ENCODE measurements around the gene PRRT4. TPM values are rescaled to one million over a fixed set of nuclear protein-coding genes. Genes with fewer than 3 reads are reported as not detected.

PRRT4 gene
- total and polyA plus RNA-seq, 4 donors: 0.13 to 0.14 TPM; not detected in 2

DNA sequence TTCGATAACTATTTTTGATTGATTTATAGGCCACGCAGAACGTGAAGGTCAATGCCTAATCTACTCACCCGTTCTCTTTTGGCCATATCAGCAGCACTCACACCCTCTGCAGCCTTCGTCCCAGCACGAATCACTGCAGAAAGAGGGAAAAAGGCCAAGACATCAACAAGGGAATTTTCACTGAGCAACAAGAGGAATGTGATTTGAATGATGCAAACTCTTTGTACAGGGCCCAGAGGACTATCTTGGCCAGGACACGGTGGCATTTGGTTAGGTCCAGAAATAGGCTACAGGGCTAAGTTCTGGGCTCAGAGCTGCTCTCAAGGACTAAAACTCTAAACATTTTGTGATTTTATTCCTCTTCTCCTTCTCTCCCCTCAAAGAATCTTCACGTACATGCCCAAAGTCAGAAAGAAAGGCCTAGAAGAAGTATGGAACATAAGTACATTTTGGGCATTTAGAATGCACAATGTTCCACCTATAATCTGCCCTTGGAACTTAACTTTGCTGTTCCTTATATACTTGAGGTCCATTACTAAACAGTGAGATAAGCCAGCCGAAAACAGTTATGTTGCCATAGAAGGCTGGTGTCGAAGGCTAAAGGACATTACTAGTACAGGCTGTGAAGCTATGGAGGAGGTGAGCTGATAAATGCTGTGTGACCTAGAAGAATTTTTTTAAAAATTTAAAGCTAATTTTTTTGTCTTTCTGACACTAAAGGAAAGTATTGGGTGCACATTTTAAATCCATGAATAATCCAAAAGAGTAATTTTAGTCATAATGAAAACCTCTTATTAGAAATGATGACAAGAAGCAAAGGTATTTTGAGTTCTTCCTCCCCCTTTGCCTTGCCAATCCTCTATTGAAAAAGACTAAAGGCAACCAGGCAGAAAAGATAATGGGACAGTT, 37.8 kb downstream of the PRRT4 start:
- Histone ChIP-seq H3K36me3 (ENCODE audit: control insufficient read depth in 4 of 4, insufficient read depth in 3 of 4, low read depth in 1 of 4, low read length in 3 of 4) (peaks cover 1 to 72% (median 44%) of the 10 kb centered on the region in 4 donors), H3K9me3 (ENCODE audit: control insufficient read depth in 4 of 4, low read length in 3 of 4) (no peaks in the 10 kb centered on the region), H3K27ac (ENCODE audit: low read depth in 1 of 2, low read length in 2 of 2) (no peak overlapping the region), H3K4me3 (ENCODE audit: low read depth in 1 of 3, low read length in 3 of 3) (no peak overlapping the region), H3K27me3 (ENCODE audit: control insufficient read depth in 4 of 4, insufficient read depth in 4 of 4, low read length in 3 of 4) (no peaks in the 10 kb centered on the region), H3K9ac (ENCODE audit: low read depth in 1 of 2, low read length in 2 of 2) (no peak overlapping the region), H3K4me1 (ENCODE audit: control insufficient read depth in 4 of 4, insufficient read depth in 4 of 4, low read length in 3 of 4) (no peaks in the 10 kb centered on the region)
- WGBS: 94% methylated on average over 10 of the region's 10 CpGs
- TF ChIP-seq, protein P1, sequence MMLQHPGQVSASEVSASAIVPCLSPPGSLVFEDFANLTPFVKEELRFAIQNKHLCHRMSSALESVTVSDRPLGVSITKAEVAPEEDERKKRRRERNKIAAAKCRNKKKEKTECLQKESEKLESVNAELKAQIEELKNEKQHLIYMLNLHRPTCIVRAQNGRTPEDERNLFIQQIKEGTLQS (IDR thresholded peaks at IDR 0.05): no peak
- TF ChIP-seq YY1 (IDR thresholded peaks at IDR 0.05) (no peak), SP1 (IDR thresholded peaks at IDR 0.05) (no peak), HNF4G (IDR thresholded peaks at IDR 0.05) (no peak), FOXA1 (IDR thresholded peaks at IDR 0.05) (no peak), RAD21 (IDR thresholded peaks at IDR 0.05) (no peak), JUND (IDR thresholded peaks at IDR 0.05) (no peak), FOXA2 (IDR thresholded peaks at IDR 0.05) (no peak), TAF1 (conservative IDR thresholded peaks at IDR 0.05) (no peak), RXRA (IDR thresholded peaks at IDR 0.05) (no peak), EGR1 (IDR thresholded peaks at IDR 0.05; ENCODE audit: low read depth in 2 of 2) (no peak), HNF4A (conservative IDR thresholded peaks at IDR 0.05) (no peak), NR2F2 (IDR thresholded peaks at IDR 0.05) (no peak)
- TF ChIP-seq, protein P2, sequence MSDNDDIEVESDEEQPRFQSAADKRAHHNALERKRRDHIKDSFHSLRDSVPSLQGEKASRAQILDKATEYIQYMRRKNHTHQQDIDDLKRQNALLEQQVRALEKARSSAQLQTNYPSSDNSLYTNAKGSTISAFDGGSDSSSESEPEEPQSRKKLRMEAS (IDR thresholded peaks at IDR 0.05): no peak
- TF ChIP-seq, protein P3, sequence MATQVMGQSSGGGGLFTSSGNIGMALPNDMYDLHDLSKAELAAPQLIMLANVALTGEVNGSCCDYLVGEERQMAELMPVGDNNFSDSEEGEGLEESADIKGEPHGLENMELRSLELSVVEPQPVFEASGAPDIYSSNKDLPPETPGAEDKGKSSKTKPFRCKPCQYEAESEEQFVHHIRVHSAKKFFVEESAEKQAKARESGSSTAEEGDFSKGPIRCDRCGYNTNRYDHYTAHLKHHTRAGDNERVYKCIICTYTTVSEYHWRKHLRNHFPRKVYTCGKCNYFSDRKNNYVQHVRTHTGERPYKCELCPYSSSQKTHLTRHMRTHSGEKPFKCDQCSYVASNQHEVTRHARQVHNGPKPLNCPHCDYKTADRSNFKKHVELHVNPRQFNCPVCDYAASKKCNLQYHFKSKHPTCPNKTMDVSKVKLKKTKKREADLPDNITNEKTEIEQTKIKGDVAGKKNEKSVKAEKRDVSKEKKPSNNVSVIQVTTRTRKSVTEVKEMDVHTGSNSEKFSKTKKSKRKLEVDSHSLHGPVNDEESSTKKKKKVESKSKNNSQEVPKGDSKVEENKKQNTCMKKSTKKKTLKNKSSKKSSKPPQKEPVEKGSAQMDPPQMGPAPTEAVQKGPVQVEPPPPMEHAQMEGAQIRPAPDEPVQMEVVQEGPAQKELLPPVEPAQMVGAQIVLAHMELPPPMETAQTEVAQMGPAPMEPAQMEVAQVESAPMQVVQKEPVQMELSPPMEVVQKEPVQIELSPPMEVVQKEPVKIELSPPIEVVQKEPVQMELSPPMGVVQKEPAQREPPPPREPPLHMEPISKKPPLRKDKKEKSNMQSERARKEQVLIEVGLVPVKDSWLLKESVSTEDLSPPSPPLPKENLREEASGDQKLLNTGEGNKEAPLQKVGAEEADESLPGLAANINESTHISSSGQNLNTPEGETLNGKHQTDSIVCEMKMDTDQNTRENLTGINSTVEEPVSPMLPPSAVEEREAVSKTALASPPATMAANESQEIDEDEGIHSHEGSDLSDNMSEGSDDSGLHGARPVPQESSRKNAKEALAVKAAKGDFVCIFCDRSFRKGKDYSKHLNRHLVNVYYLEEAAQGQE (IDR thresholded peaks at IDR 0.05): no peak
- TF ChIP-seq, protein P4, sequence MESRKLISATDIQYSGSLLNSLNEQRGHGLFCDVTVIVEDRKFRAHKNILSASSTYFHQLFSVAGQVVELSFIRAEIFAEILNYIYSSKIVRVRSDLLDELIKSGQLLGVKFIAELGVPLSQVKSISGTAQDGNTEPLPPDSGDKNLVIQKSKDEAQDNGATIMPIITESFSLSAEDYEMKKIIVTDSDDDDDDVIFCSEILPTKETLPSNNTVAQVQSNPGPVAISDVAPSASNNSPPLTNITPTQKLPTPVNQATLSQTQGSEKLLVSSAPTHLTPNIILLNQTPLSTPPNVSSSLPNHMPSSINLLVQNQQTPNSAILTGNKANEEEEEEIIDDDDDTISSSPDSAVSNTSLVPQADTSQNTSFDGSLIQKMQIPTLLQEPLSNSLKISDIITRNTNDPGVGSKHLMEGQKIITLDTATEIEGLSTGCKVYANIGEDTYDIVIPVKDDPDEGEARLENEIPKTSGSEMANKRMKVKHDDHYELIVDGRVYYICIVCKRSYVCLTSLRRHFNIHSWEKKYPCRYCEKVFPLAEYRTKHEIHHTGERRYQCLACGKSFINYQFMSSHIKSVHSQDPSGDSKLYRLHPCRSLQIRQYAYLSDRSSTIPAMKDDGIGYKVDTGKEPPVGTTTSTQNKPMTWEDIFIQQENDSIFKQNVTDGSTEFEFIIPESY (IDR thresholded peaks at IDR 0.05): no peak
- DNase-seq (ENCODE audit: low spot score): no peak

DNA sequence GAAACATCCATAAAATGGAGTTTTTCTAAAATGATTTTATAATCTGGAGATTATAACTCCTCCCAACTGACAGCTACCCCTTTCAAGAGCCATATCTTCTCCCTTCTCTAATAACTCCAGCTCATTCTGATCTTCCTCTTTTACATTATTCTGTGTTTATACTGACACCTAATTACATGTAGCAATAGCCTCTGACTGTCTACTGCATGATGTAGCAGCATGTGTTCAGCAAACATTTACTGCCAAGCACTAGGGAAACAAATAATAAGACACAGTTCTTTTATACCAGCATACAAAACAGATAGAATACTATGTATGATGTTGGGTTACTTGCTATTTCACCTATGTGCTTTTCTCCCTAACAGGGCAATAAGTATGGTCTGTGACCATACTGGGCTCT, 38.5 kb downstream of the PRRT4 start:
- TF ChIP-seq FOXA2 (IDR thresholded peaks at IDR 0.05) (no peak), GABPA (IDR thresholded peaks at IDR 0.05 in 1 of 2, conservative IDR thresholded peaks at IDR 0.05 in 1 of 2) (no peak), SP1 (IDR thresholded peaks at IDR 0.05) (no peak), YY1 (IDR thresholded peaks at IDR 0.05) (no peak)
- TF ChIP-seq, protein P5, sequence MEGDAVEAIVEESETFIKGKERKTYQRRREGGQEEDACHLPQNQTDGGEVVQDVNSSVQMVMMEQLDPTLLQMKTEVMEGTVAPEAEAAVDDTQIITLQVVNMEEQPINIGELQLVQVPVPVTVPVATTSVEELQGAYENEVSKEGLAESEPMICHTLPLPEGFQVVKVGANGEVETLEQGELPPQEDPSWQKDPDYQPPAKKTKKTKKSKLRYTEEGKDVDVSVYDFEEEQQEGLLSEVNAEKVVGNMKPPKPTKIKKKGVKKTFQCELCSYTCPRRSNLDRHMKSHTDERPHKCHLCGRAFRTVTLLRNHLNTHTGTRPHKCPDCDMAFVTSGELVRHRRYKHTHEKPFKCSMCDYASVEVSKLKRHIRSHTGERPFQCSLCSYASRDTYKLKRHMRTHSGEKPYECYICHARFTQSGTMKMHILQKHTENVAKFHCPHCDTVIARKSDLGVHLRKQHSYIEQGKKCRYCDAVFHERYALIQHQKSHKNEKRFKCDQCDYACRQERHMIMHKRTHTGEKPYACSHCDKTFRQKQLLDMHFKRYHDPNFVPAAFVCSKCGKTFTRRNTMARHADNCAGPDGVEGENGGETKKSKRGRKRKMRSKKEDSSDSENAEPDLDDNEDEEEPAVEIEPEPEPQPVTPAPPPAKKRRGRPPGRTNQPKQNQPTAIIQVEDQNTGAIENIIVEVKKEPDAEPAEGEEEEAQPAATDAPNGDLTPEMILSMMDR (IDR thresholded peaks at IDR 0.05; ENCODE audit: low read depth, low read length, missing input control): no peak
- TF ChIP-seq, protein P1 (IDR thresholded peaks at IDR 0.05): no peak
- H3K36me3 ChIP-seq (ENCODE audit: control insufficient read depth in 4 of 4, insufficient read depth in 3 of 4, low read depth in 1 of 4, low read length in 3 of 4): peaks cover 1 to 70% (median 46%) of the 10 kb centered on the region in 4 donors
- H3K4me1 ChIP-seq (ENCODE audit: control insufficient read depth in 4 of 4, insufficient read depth in 4 of 4, low read length in 3 of 4): no peaks in the 10 kb centered on the region
- no peaks in the 10 kb centered on the region for H3K9me3 ChIP-seq (ENCODE audit: control insufficient read depth in 4 of 4, low read length in 3 of 4)
- DNase-seq (ENCODE audit: low spot score): no peak
- H3K27ac ChIP-seq (ENCODE audit: low read depth in 1 of 2, low read length in 2 of 2): no peak overlapping the region
- no peak overlapping the region for H3K4me3 ChIP-seq (ENCODE audit: low read depth in 1 of 3, low read length in 3 of 3)
- H3K27me3 ChIP-seq (ENCODE audit: control insufficient read depth in 4 of 4, insufficient read depth in 4 of 4, low read length in 3 of 4): no peaks in the 10 kb centered on the region
- H3K9ac ChIP-seq (ENCODE audit: low read depth in 1 of 2, low read length in 2 of 2): no peak overlapping the region

Measured in liver (tissue), 9 donors.